Spleen (tissue), 11 donors: ENCODE data around the gene MRPS24. TPM values are rescaled to one million over a fixed set of nuclear protein-coding genes. Genes with fewer than 3 reads are reported as not detected.

Experiments used
- DNase-seq: peaks from one replicate; pipeline ENCODE4 v3.0.0-alpha.2; 2020
- H3K27ac ChIP-seq, 8 donors: fragments of 200-600 bp; sonication (generic) in 7 of 8; 1 replicate in 4 of 8; 2 replicates in 4 of 8; pipeline versions ENCODE4 v1.5.0 to v1.8.0; 2016 to 2021; ENCODE audit warnings: inconsistent platforms in 4 of 8, mild to moderate bottlenecking in 4 of 8, moderate library complexity in 1 of 8
- H3K27me3 ChIP-seq, 7 donors: fragments of 200-600 bp; sonication (generic) in 6 of 7; replicated peaks in 1 of 7; 1 replicate in 4 of 7; 2 replicates in 3 of 7; pipeline versions ENCODE4 v1.5.0 to v1.8.0; 2016 to 2021; ENCODE audit warnings: inconsistent platforms in 3 of 7, mild to moderate bottlenecking in 1 of 7
- H3K36me3 ChIP-seq, 6 donors: fragments of 200-600 bp; sonication (generic) in 5 of 6; 1 replicate in 4 of 6; 2 replicates in 2 of 6; pipeline versions ENCODE4 v1.5.0 to v1.8.0; 2016 to 2021; ENCODE audit warnings: inconsistent platforms in 2 of 6
- H3K4me1 ChIP-seq, 6 donors: fragments of 200-600 bp; sonication (generic) in 5 of 6; 1 replicate in 3 of 6; 2 replicates in 3 of 6; pipeline versions ENCODE4 v1.5.0 to v1.8.0; 2016 to 2021; ENCODE audit warnings: inconsistent platforms in 3 of 6
- H3K4me3 ChIP-seq, 8 donors: fragments of 200-600 bp; sonication (generic) in 7 of 8; 1 replicate in 4 of 8; 2 replicates in 4 of 8; pipeline versions ENCODE4 v1.5.0 to v1.8.0; 2016 to 2021; ENCODE audit warnings: inconsistent platforms in 4 of 8, mild to moderate bottlenecking in 4 of 8, moderate library complexity in 2 of 8
- H3K9me3 ChIP-seq, 8 donors: fragments of 200-600 bp; sonication (generic) in 7 of 8; 1 replicate in 4 of 8; 2 replicates in 4 of 8; pipeline versions ENCODE4 v1.5.0 to v1.8.0; 2016 to 2021; ENCODE audit warnings: inconsistent platforms in 4 of 8
- POLR2A ChIP-seq, 3 donors: fragments of 450-650 bp; IDR thresholded peaks; one replicate each; pipeline ENCODE4 v1.5.1; 2017; ENCODE audit warnings: antibody characterized with exemption in 3 of 3, mild to moderate bottlenecking in 1 of 3
- POLR2AphosphoS5 ChIP-seq, 3 donors: sonication (generic); formaldehyde crosslinking; IDR thresholded peaks; one replicate each; pipeline ENCODE4 v1.5.1; 2017; ENCODE audit warnings: antibody characterized with exemption in 3 of 3
- WGBS, 5 donors: extraction: QIAGEN DNeasy Blood & Tissue Kit in 3 of 5; methylation state at CpG; one replicate each; pipeline versions ENCODE4 v1.1.5 to v1.1.7; 2013 to 2018; 5-methylcytosine and 5-hydroxymethylcytosine counted together
- intact Hi-C: fragments of 100-400 bp; cut with DNase I; formaldehyde crosslinking; loops from one replicate; pipeline ENCODE4 v1.15.0; 2023; ENCODE audit warnings: low total_unique reads
- polyA plus RNA-seq, 3 donors: library from polyadenylated mRNA; stranded (reverse); fragments of 200-250 nt; gene quantifications; one replicate each; pipeline ENCODE4 v1.2.1, GENCODE V29; 2013
- total RNA-seq, 7 donors: library from RNA; depleted of rRNA in 3 of 7; stranded (reverse); fragments of >200 nt in 3 of 7; fragmentation: NEBNext Ultra II Directional in 4 of 7; extraction: Animal tissue kit (Norgen Biotek cat#: 25700) in 4 of 7; gene quantifications; one replicate each; pipeline versions ENCODE4 v1.1.0 to v1.2.1, GENCODE V29; 2016 to 2021
- TF ChIP-seq, protein P1 (sequence below), 11 experiments: fragments of 200-600 bp in 7 of 11; fragments of 450-650 bp in 4 of 11; sonication (generic) in 4 of 11; IDR thresholded peaks in 8 of 11; conservative IDR thresholded peaks in 3 of 11; 1 replicate in 7 of 11; 2 replicates in 4 of 11; pipeline versions ENCODE4 v1.4.0 to v1.8.0; 2016 to 2021; ENCODE audit warnings: antibody characterized with exemption in 11 of 11, inconsistent platforms in 4 of 11, mild to moderate bottlenecking in 1 of 11
- donor health status: healthy with polysubstance abuse.
- donor health status: DM: no; HTN: no; CAD: no; lungs with moderate emphysema.
- donor health status: DM: no; HTN: no; CAD: no.
- donor health status: Bipolar disorder and iron deficiency.
- donor health status: healthy.
- donor health status: DM: no; HTN: no; CAD: no.
- donor health status: DM: yes; HTN: yes; CAD: no.

Gene MRPS24
- total and polyA plus RNA-seq, 10 donors: 40.7 to 121 (median 69.8) TPM

DNA sequence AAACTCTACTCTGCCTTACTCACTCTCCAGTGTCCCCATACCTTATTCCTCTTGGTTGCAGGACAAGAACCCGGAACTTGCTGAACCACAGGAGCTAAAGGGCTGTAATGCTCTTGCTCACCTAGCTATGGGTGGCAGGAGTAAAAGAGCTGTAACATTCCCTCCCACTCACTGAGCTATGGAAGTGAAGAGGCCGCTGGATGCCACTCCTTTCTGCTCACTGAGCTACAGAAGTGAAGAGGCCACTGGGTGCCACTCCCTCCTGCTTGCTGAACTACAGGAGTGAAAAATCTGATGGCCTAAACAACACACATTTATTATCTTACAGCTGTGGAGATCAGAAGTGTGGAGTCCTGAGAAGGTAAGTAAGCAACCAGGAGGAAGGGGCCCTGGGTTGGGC lies 17.5 kb downstream of the MRPS24 start:
- Histone ChIP-seq H3K27ac (no peak overlapping the region), H3K9me3 (no peaks in the 10 kb centered on the region), H3K27me3 (no peaks in the 10 kb centered on the region), H3K4me3 (no peak overlapping the region), H3K4me1 (no peaks in the 10 kb centered on the region), H3K36me3 (no peaks in the 10 kb centered on the region)
- no peak for DNase-seq
- no peak for TF ChIP-seq POLR2AphosphoS5 (IDR thresholded peaks at IDR 0.05)
- intact Hi-C loops: no loop called here
- 87 to 97% (median 90%) methylated on average over 2 of the region's 2 CpGs for WGBS, 5 donors

DNA sequence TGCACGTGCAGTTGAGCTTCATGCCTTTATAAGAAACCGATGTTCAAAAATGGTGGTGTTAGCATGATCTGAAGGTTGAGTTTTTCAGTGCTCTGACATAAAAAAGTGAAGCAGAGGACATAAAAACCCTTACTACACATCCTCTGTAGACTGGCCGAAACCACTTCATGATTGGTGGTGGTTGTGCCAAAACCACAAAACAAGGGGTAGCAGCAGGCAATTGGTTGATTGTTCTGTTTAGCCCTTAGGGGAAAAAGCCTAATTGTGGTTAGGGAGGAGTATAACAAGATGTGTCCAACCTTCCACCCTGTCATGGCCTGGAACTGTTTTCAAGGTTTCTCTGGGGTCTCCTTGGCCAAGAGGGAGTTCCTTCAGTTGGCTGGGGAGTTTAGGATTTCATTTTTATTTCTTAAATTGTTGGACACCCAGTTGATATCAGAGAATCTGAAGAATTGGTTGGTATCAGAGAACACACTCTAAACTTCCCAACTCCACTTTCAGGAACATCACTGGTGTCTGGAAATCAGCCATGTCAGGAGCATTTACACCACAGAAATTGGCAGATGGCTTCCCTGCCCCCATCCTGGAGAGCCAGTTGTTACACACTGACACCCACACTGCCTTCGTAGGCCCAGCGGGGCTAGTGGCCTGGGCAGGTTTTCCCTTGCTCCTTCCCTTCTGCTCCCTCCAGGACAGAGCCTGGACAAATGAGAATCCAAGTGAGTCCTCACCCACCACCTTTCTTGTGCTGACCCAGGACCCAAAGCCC lies 18.8 kb downstream of the MRPS24 start:
- Histone ChIP-seq H3K4me3 (no peak overlapping the region), H3K27me3 (no peaks in the 10 kb centered on the region), H3K9me3 (no peaks in the 10 kb centered on the region), H3K4me1 (no peaks in the 10 kb centered on the region), H3K27ac (no peak overlapping the region), H3K36me3 (no peaks in the 10 kb centered on the region)
- TF ChIP-seq POLR2AphosphoS5 (IDR thresholded peaks at IDR 0.05) (no peak), POLR2A (IDR thresholded peaks at IDR 0.05) (no peak)
- TF ChIP-seq, protein P1, sequence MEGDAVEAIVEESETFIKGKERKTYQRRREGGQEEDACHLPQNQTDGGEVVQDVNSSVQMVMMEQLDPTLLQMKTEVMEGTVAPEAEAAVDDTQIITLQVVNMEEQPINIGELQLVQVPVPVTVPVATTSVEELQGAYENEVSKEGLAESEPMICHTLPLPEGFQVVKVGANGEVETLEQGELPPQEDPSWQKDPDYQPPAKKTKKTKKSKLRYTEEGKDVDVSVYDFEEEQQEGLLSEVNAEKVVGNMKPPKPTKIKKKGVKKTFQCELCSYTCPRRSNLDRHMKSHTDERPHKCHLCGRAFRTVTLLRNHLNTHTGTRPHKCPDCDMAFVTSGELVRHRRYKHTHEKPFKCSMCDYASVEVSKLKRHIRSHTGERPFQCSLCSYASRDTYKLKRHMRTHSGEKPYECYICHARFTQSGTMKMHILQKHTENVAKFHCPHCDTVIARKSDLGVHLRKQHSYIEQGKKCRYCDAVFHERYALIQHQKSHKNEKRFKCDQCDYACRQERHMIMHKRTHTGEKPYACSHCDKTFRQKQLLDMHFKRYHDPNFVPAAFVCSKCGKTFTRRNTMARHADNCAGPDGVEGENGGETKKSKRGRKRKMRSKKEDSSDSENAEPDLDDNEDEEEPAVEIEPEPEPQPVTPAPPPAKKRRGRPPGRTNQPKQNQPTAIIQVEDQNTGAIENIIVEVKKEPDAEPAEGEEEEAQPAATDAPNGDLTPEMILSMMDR (IDR thresholded peaks at IDR 0.05 in 8 of 11, conservative IDR thresholded peaks at IDR 0.05 in 3 of 11): no peak
- intact Hi-C loops: no loop called here
- no peak for DNase-seq
- 66 to 88% (median 78%) methylated on average over 5 of the region's 5 CpGs for WGBS, 5 donors

DNA sequence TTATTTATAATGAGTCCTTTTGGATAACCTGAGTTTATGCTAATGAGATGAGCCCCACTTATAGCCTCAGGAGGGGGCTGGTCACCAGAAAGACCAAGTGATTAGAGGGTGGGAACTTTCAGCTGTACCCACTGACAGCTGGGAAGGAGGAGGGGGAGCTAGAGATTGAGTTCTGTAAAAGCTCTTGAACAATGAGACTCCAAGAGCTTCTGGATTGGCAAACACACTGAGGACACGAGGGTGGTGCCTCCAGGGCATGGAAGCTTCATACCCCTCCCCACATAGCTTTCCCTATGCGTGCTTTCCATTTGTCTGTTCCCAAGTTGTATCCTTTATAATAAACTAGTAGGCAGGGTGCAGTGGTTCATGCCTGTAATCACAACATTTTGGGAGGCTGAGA lies 20.3 kb downstream of the MRPS24 start:
- H3K36me3 ChIP-seq: no peaks in the 10 kb centered on the region
- H3K27ac ChIP-seq: no peak overlapping the region
- no peak for DNase-seq
- WGBS, 5 donors: 67 to 89% (median 72%) methylated on average over 2 of the region's 2 CpGs
- H3K9me3 ChIP-seq: no peaks in the 10 kb centered on the region
- TF ChIP-seq, protein P1 (IDR thresholded peaks at IDR 0.05 in 8 of 11, conservative IDR thresholded peaks at IDR 0.05 in 3 of 11): no peak
- no peak for TF ChIP-seq POLR2A (IDR thresholded peaks at IDR 0.05)
- TF ChIP-seq POLR2AphosphoS5 (IDR thresholded peaks at IDR 0.05): no peak
- H3K4me1 ChIP-seq: no peaks in the 10 kb centered on the region
- no peaks in the 10 kb centered on the region for H3K27me3 ChIP-seq
- intact Hi-C loops: no loop called here
- H3K4me3 ChIP-seq: no peak overlapping the region

DNA sequence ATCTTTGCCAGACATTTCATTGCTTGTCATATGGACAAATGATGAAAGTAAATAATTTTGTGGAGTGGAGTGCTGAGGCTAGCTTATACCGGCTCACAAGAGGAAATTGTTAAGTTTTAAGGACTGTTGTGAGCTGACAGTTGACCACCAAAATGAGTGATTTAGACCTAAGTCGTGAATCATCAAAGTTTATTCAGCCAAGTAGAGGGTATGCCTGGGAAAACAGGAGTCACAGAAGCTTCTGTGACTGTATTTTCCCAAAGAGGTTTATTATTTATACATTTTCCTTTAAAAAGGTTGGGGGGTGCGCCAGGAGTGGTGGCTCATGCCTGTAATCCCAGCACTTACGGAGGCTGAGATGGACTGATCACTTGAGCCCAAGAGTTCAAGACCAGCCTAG lies 21.8 kb downstream of the MRPS24 start:
- H3K9me3 ChIP-seq: no peaks in the 10 kb centered on the region
- no peak overlapping the region for H3K4me3 ChIP-seq
- H3K4me1 ChIP-seq: no peaks in the 10 kb centered on the region
- no peak for TF ChIP-seq POLR2AphosphoS5 (IDR thresholded peaks at IDR 0.05)
- TF ChIP-seq POLR2A (IDR thresholded peaks at IDR 0.05): no peak
- TF ChIP-seq, protein P1 (IDR thresholded peaks at IDR 0.05 in 8 of 11, conservative IDR thresholded peaks at IDR 0.05 in 3 of 11): no peak
- no peak overlapping the region for H3K27ac ChIP-seq
- no peaks in the 10 kb centered on the region for H3K36me3 ChIP-seq
- WGBS, 5 donors: 34 to 62% (median 47%) methylated on average over 3 to 4 of the region's 4 CpGs
- no peak for DNase-seq
- H3K27me3 ChIP-seq: no peaks in the 10 kb centered on the region
- intact Hi-C loops: no loop called here
